Peyer's patch (tissue), 4 donors: ENCODE results near the gene RAB27B. TPM values are rescaled to one million over a fixed set of nuclear protein-coding genes. Genes with fewer than 3 reads are reported as not detected.

Experiments used
- DNase-seq, 3 donors: peaks; one replicate each; pipeline ENCODE4 v3.0.0-alpha.2; 2017 to 2019
- H3K27ac ChIP-seq, 4 donors: fragments of 200-600 bp; sonication (generic); one replicate each; pipeline ENCODE4 v1.5.1; 2016 to 2019
- H3K27me3 ChIP-seq, 2 donors: fragments of 200-600 bp; sonication (generic); one replicate each; pipeline ENCODE4 v1.5.1; 2019
- H3K36me3 ChIP-seq, 3 donors: fragments of 200-600 bp; sonication (generic); one replicate each; pipeline ENCODE4 v1.5.1; 2016 to 2019
- H3K4me1 ChIP-seq, 4 donors: fragments of 200-600 bp; sonication (generic); one replicate each; pipeline ENCODE4 v1.5.1; 2016 to 2019
- H3K4me3 ChIP-seq, 4 donors: fragments of 200-600 bp; sonication (generic); 1 replicate in 3 of 4; 2 replicates in 1 of 4; pipeline ENCODE4 v1.5.1; 2016 to 2019; ENCODE audit warnings: mild to moderate bottlenecking in 1 of 4
- H3K9me3 ChIP-seq, 4 donors: fragments of 200-600 bp; sonication (generic); one replicate each; pipeline ENCODE4 v1.5.1; 2016 to 2019; ENCODE audit warnings: mild to moderate bottlenecking in 1 of 4
- POLR2A ChIP-seq, 2 donors: fragments of 450-650 bp; IDR thresholded peaks; one replicate each; pipeline ENCODE4 v1.5.1; 2017; ENCODE audit warnings: antibody characterized with exemption in 2 of 2, mild to moderate bottlenecking in 2 of 2, moderate library complexity in 2 of 2
- total RNA-seq, 4 donors: library from RNA; depleted of rRNA; stranded (reverse); fragments of >200 nt; gene quantifications; one replicate each; pipeline ENCODE4 v1.1.0, GENCODE V29; 2016
- TF ChIP-seq, protein P1 (sequence below), 6 experiments: fragments of 450-650 bp in 4 of 6; fragments of 200-600 bp in 2 of 6; sonication (generic) in 1 of 6; IDR thresholded peaks; one replicate each; pipeline ENCODE4 v1.5.1; 2017 to 2019; ENCODE audit warnings: antibody characterized with exemption in 6 of 6, mild to moderate bottlenecking in 3 of 6, moderate library complexity in 1 of 6

The RAB27B gene
- total RNA-seq, 4 donors from 2014 or later = 2.5 to 7.1 (median 4.7) TPM

DNA sequence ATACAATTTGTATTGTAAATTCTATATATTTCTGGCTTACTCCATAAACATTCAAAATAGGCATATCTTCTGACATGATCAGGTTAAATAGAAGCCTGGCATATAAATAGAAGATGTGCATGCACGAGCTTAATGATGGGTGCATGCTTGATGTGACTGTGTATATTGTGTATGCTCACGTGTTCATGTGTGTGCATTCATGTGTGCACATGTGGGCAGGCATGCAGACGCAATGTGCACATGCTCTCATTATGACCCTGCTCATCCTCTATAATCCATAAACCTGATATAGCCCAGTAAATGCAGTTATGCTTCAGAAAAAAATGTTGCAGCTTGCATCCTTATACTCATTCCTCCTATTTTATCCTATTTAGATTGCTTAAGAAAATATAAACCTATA lies 29.2 kb downstream of the RAB27B start:
- DNase-seq = no peak
- no peaks in the 10 kb centered on the region for H3K9me3 ChIP-seq
- H3K27me3 ChIP-seq = no peaks in the 10 kb centered on the region
- H3K4me1 ChIP-seq = no peaks in the 10 kb centered on the region
- H3K36me3 ChIP-seq = no peaks in the 10 kb centered on the region
- TF ChIP-seq, protein P1, sequence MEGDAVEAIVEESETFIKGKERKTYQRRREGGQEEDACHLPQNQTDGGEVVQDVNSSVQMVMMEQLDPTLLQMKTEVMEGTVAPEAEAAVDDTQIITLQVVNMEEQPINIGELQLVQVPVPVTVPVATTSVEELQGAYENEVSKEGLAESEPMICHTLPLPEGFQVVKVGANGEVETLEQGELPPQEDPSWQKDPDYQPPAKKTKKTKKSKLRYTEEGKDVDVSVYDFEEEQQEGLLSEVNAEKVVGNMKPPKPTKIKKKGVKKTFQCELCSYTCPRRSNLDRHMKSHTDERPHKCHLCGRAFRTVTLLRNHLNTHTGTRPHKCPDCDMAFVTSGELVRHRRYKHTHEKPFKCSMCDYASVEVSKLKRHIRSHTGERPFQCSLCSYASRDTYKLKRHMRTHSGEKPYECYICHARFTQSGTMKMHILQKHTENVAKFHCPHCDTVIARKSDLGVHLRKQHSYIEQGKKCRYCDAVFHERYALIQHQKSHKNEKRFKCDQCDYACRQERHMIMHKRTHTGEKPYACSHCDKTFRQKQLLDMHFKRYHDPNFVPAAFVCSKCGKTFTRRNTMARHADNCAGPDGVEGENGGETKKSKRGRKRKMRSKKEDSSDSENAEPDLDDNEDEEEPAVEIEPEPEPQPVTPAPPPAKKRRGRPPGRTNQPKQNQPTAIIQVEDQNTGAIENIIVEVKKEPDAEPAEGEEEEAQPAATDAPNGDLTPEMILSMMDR (IDR thresholded peaks at IDR 0.05) = no peak
- TF ChIP-seq POLR2A (IDR thresholded peaks at IDR 0.05) = no peak
- H3K4me3 ChIP-seq = no peak overlapping the region
- no peak overlapping the region for H3K27ac ChIP-seq

DNA sequence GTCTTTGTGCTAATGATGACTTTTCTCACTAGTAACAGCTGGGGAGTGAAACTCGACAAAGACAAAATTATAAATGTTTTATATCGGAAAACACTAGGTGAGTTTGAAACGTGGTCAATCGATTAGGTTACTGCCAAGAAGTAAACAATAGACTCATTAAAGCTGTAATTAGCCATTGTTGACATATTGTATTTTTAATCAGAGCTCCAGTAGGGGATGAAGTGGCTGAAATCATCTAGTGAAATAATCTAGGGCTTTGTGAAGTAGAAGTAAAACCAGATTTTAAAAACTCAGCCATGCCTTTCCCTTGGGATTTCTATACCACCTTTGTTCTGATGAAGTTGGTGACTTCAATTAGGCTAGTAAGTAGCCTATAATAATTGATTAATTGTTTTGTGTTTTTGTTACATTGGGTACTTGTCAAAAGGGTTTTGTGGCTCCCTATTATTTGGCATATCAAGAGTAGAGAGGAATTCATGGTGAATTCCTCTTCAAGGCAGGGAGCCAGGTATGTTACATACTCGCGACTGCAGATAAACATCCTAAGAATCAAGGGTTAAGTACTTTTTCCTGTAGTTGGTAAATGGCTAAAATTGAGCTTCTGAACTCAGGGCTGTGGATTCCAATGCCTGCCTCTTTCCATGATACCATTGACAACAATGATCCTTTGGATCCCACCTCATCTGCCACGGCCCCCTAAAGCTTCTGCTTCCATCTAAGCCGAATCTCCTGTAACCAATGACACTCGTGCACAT lies 31.6 kb downstream of the RAB27B start:
- TF ChIP-seq POLR2A (IDR thresholded peaks at IDR 0.05) = no peak
- TF ChIP-seq, protein P1 (IDR thresholded peaks at IDR 0.05) = no peak
- Histone ChIP-seq H3K9me3 (no peaks in the 10 kb centered on the region), H3K4me1 (no peaks in the 10 kb centered on the region), H3K36me3 (no peaks in the 10 kb centered on the region), H3K4me3 (no peak overlapping the region), H3K27ac (no peak overlapping the region), H3K27me3 (no peaks in the 10 kb centered on the region)
- no peak for DNase-seq

DNA sequence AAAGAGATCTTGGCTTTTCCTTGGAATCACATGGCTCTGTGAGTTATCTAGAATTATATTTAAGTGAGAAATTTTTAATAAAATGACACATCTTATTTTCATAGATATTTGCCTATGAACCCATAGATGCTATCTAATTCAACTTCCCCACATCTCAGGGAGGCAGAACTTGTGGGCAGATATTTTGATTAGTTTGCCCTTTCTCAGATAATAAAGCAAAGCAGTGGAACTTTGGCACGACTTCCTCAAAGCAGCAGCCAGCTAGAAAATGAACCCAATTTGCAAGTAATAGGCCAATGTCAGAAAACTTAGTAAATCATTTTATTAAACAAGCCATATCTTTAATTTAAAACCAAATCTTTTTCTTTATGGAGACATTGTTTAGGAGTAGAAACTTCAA lies 32.7 kb downstream of the RAB27B start:
- Histone ChIP-seq H3K36me3 (no peaks in the 10 kb centered on the region), H3K4me3 (no peak overlapping the region), H3K27me3 (no peaks in the 10 kb centered on the region), H3K4me1 (no peaks in the 10 kb centered on the region), H3K27ac (no peak overlapping the region), H3K9me3 (no peaks in the 10 kb centered on the region)
- DNase-seq = no peak
- TF ChIP-seq POLR2A (IDR thresholded peaks at IDR 0.05) = no peak
- TF ChIP-seq, protein P1 (IDR thresholded peaks at IDR 0.05) = no peak

DNA sequence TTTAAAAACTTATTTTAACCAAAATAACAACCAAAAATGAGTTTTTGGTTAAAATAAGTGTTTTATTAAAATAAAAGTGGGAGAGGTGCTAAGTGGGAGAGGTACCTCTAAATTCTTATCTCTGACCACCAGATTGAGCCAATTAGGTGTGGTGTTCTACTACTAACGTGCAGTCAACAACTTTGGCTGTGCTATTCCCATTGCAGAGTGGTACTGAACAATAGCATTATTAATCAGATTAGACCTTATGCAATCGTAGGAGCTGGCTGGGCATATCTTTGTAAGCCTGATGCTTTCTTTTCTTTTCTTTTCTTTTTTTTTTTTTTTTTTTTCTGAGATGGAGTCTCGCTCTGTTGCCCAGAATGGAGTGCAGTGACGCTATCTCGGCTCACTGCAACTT lies 38.9 kb downstream of the RAB27B start:
- H3K27me3 ChIP-seq = no peaks in the 10 kb centered on the region
- no peak for DNase-seq
- TF ChIP-seq, protein P1 (IDR thresholded peaks at IDR 0.05) = no peak
- TF ChIP-seq POLR2A (IDR thresholded peaks at IDR 0.05) = no peak
- H3K27ac ChIP-seq = no peak overlapping the region
- no peaks in the 10 kb centered on the region for H3K9me3 ChIP-seq
- no peaks in the 10 kb centered on the region for H3K36me3 ChIP-seq
- no peak overlapping the region for H3K4me3 ChIP-seq
- no peaks in the 10 kb centered on the region for H3K4me1 ChIP-seq

DNA sequence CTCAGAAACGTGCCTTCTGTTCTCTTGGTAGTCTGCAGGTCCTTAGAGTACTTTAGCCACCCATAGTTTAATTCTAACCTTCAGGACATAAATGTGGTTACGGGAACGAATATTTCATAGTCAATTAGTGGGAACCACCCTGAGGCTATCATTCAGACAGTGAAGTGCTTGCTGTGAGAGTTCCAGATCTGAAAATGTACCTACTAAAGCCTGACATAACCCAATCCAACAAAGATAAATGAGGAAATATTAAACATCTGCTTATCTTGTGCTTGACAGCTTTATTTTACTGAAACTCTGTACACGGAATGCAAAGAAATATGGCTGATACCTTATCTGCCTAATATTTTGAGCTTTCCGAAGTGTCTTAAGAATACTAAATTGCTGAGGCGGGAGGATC lies 43.0 kb downstream of the RAB27B start:
- no peaks in the 10 kb centered on the region for H3K27me3 ChIP-seq
- TF ChIP-seq, protein P1 (IDR thresholded peaks at IDR 0.05) = no peak
- TF ChIP-seq POLR2A (IDR thresholded peaks at IDR 0.05) = no peak

More for the DNA sequence above, 43.0 kb downstream of the RAB27B start:
- Histone ChIP-seq H3K4me3 (no peak overlapping the region), H3K27ac (no peak overlapping the region), H3K9me3 (no peaks in the 10 kb centered on the region), H3K4me1 (peaks cover 0 to 4% (median 0%) of the 10 kb centered on the region in 4 donors), H3K36me3 (no peaks in the 10 kb centered on the region)
- DNase-seq = no peak
